22Rv1 (cell line): ENCODE data around the gene ANGPTL7.

Experiments
- CTCF ChIP-seq: fragments of 450-650 bp; IDR thresholded peaks from 2 replicates; pipeline ENCODE4 v1.5.1; 2017; ENCODE audit warnings: mild to moderate bottlenecking
- ZFX ChIP-seq: fragments of 450-650 bp; IDR thresholded peaks from 2 replicates; pipeline ENCODE4 v1.6.1; 2017; ENCODE audit warnings: antibody characterized with exemption, borderline replicate concordance

- TF ChIP-seq CTCF, result no peak
- TF ChIP-seq ZFX, result no peak
Measured at GRCh38 chr1:11216074-11216473, 26.9 kb downstream of the ANGPTL7 start.
